Pancreas (tissue), 10 donors: ENCODE results near the gene CDV3. TPM values are rescaled to one million over a fixed set of nuclear protein-coding genes. Genes with fewer than 3 reads are reported as not detected.
"Not testable (repeated sequence)": the region's sequence is repeated elsewhere in the genome, so short reads cannot be mapped to it uniquely, and the experiment has no call there.

Experiments
- ATAC-seq, 4 donors: fragments of 200-7000 bp; cut with Tn5 transposase; one replicate each; pipeline versions ENCODE4 v1.8.0 to v1.9.1; 2020; ENCODE audit warnings: mild to moderate bottlenecking in 4 of 4, moderate library complexity in 4 of 4
- DNase-seq, 6 donors: peaks; one replicate each; pipeline ENCODE4 v3.0.0-alpha.2; 2020
- FAIRE-seq: peaks from 2 replicates; lab custom pipeline; 2012; peaks lifted over from hg19 to GRCh38; lab: Jason Lieb, UNC
- H3K27ac ChIP-seq, 4 donors: fragments of 200-600 bp; sonication (generic); 1 replicate in 3 of 4; 2 replicates in 1 of 4; pipeline versions ENCODE4 v1.5.0 to v1.8.0; 2020
- H3K27me3 ChIP-seq, 4 donors: fragments of 200-600 bp; one replicate each; pipeline ENCODE4 v1.8.0; 2021
- H3K36me3 ChIP-seq, 3 donors: fragments of 200-600 bp; sonication (generic) in 1 of 3; one replicate each; pipeline versions ENCODE4 v1.5.0 to v1.8.0; 2020 to 2021
- H3K4me1 ChIP-seq, 3 donors: fragments of 200-600 bp; one replicate each; pipeline ENCODE4 v1.8.0; 2021
- H3K4me3 ChIP-seq, 4 donors: fragments of 200-600 bp; sonication (generic) in 2 of 4; one replicate each; pipeline versions ENCODE4 v1.5.0 to v1.8.0; 2020 to 2021
- H3K9me3 ChIP-seq, 4 donors: fragments of 200-600 bp; one replicate each; pipeline ENCODE4 v1.8.0; 2021
- CTCF ChIP-seq, 4 donors: fragments of 200-600 bp; sonication (generic) in 3 of 4; IDR thresholded peaks; one replicate each; pipeline versions ENCODE4 v1.5.0 to v1.8.0; 2021; ENCODE audit warnings: antibody characterized with exemption in 4 of 4
- WGBS, 2 donors: extraction: QIAGEN DNeasy Blood & Tissue Kit; methylation state at CpG; one replicate each; pipeline ENCODE4 v1.1.7; 2013; 5-methylcytosine and 5-hydroxymethylcytosine counted together
- intact Hi-C, 3 donors: fragments of 100-400 bp; cut with DNase I; formaldehyde crosslinking; loops; one replicate each; pipeline versions ENCODE4 v1.11.1 to v1.14.2; 2022
- polyA plus RNA-seq, 2 donors: library from polyadenylated mRNA; stranded (reverse); fragments of 200-250 nt; gene quantifications; one replicate each; pipeline ENCODE4 v1.2.3, GENCODE V29; 2013
- total RNA-seq, 6 donors: library from RNA; stranded (reverse); fragmentation: NEBNext Ultra II Directional in 4 of 6; extraction: Animal tissue kit (Norgen Biotek cat#: 25700) in 4 of 6; gene quantifications; one replicate each; pipeline versions ENCODE4 v1.2.1 to v1.2.4, GENCODE V29; 2021 to 2023
- donor health status: healthy with polysubstance abuse.
- donor health status: DM: no; HTN: no; CAD: no; lungs with moderate emphysema.
- donor health status: DM: no; HTN: no; CAD: no.
- donor health status: control.
- donor health status: control.
- donor health status: Bipolar disorder and iron deficiency.
- donor health status: DM: yes; HTN: yes; CAD: no.
- donor health status: DM: no; HTN: no; CAD: no.
- donor health status: DM: no; HTN: no; CAD: no.
- donor health status: DM: yes; HTN: yes; CAD: no.

CDV3 gene
- total and polyA plus RNA-seq, 8 donors, result 27.6 to 92.9 (median 74.7) TPM

DNA sequence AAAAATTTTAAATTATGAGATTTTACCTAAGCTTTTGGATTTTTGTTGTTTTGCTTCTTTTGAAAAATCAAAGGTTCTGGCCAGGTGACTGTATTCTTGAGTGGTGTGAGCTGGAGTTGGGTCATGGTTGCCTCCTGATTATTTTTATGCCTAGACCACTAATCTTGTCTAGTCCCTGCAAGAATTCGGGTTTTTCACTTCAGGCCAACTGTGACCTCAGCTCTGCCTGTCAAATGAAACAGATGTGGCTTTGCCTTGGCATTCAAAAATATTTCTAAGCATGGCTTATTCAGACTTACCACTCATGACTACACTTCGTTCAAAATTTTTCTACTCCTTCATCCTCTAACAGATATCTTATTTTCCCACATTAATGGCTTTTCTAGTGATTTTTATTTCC, 25.4 kb upstream of the CDV3 start:
- H3K4me3 ChIP-seq, result no peak overlapping the region
- no peaks in the 10 kb centered on the region for H3K9me3 ChIP-seq
- ATAC-seq (peak in 1 of 4 donors; percentile 30), FAIRE-seq (no peak), DNase-seq (no peak)
- no peaks in the 10 kb centered on the region for H3K27me3 ChIP-seq
- no peak for TF ChIP-seq CTCF (IDR thresholded peaks at IDR 0.05)
- 44 to 47% methylated on average over 2 of the region's 2 CpGs for WGBS, 2 donors
- H3K27ac ChIP-seq, result peak overlapping the region in 3 of 4 donors; percentile 13 to 79 (median 77)
- intact Hi-C loops, result no loop called here
- no peaks in the 10 kb centered on the region for H3K36me3 ChIP-seq
- H3K4me1 ChIP-seq, result peaks cover 0 to 15% (median 10%) of the 10 kb centered on the region in 3 donors

GRCh38 chr3:133549565-133549964, 23.9 kb upstream of the CDV3 start:
- peaks cover 0 to 15% (median 10%) of the 10 kb centered on the region in 3 donors for H3K4me1 ChIP-seq
- no peak for FAIRE-seq
- H3K9me3 ChIP-seq, result no peaks in the 10 kb centered on the region
- no peak overlapping the region for H3K27ac ChIP-seq
- no peak overlapping the region for H3K4me3 ChIP-seq
- no peak for TF ChIP-seq CTCF (IDR thresholded peaks at IDR 0.05)
- DNase-seq, result no peak
- ATAC-seq, result no peak
- intact Hi-C loops, result no loop called here
- H3K36me3 ChIP-seq, result no peaks in the 10 kb centered on the region
- H3K27me3 ChIP-seq, result no peaks in the 10 kb centered on the region
- WGBS, 2 donors, result 95 to 96% methylated on average over 4 of the region's 4 CpGs

- H3K9me3 ChIP-seq, FAIRE-seq, DNase-seq, ATAC-seq, H3K36me3 ChIP-seq, intact Hi-C loops, H3K4me3 ChIP-seq, H3K27me3 ChIP-seq, H3K27ac ChIP-seq: not testable (repeated sequence)
- WGBS, 2 donors, result 86 to 98% methylated on average over 5 to 12 of the region's 14 CpGs
- H3K4me1 ChIP-seq, result peaks cover 0 to 14% (median 9%) of the 10 kb centered on the region in 3 donors
Measured at GRCh38 chr3:133551589-133551988, 21.9 kb upstream of the CDV3 start.

DNA sequence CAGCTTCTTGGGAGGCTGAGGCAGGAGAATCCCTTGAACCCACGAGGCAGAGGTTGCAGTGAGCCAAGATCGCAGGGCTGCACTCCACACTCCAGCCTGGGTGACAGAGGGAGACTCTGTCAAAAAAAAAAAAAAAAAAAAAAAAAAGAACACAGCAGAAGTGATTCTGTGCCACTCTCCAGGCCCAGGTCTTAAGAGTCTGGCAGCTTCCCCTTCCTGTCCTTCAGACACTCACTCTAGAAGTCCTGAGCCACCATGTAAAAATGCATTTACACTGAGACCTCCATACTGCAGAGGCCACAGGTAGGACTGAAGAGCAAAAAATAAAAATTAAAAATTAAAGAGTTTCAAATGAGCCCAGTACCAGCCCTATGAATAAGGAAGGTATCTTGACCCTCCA, 11.8 kb upstream of the CDV3 start:
- FAIRE-seq, result no peak
- TF ChIP-seq CTCF (IDR thresholded peaks at IDR 0.05), result no peak
- no peaks in the 10 kb centered on the region for H3K4me1 ChIP-seq
- WGBS, 2 donors, result 94 to 96% methylated on average over 2 of the region's 2 CpGs
- no peaks in the 10 kb centered on the region for H3K9me3 ChIP-seq
- H3K27me3 ChIP-seq, result no peaks in the 10 kb centered on the region
- ATAC-seq, result no peak
- H3K27ac ChIP-seq, result no peak overlapping the region
- intact Hi-C loops, result no loop called here
- no peak for DNase-seq
- H3K4me3 ChIP-seq, result no peak overlapping the region
- no peaks in the 10 kb centered on the region for H3K36me3 ChIP-seq

DNA sequence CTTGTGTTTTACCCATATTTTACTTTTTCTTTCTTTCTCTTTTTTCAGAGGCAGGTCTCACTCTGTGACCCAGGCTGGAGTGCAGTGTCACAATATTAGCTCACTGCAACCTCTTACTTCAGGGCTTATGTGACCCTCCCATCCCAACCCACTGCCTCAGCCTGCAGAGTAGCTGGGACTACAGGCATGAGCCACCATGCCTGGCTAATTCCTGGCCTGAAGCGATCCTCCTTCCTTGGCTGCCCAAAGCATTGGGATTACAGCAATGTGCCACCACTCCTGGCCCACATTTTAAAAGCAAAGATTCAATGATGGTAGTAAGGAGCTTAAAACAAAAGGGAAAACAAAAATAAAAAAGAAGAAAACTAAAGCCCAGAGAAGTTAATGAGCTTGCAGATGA, 11.1 kb upstream of the CDV3 start:
- Histone ChIP-seq H3K36me3 (no peaks in the 10 kb centered on the region), H3K4me3 (no peak overlapping the region), H3K27me3 (no peaks in the 10 kb centered on the region), H3K4me1 (no peaks in the 10 kb centered on the region), H3K9me3 (no peaks in the 10 kb centered on the region), H3K27ac (no peak overlapping the region)
- ATAC-seq (no peak), DNase-seq (no peak), FAIRE-seq (no peak)
- 100% methylated on average over 1 of the region's 1 CpG for WGBS, 2 donors
- no peak for TF ChIP-seq CTCF (IDR thresholded peaks at IDR 0.05)
- intact Hi-C loops, result no loop called here
